Neural cell (in vitro differentiated cells): Measurements from ENCODE around the gene ARRB1. TPM values are rescaled to one million over a fixed set of nuclear protein-coding genes. Genes with fewer than 3 reads are reported as not detected.
A peak's percentile ranks its signal among the peaks of the same experiment; 100 is the strongest.

Experiments
- H2AFZ ChIP-seq: fragments of 200-600, 300-800 bp; sonication (generic), shearing (Covaris generic); 2 replicates; pipeline ENCODE4 v1.6.0; 2014; ENCODE audit warnings: low read depth, mild to moderate bottlenecking, antibody characterized with exemption, low read length, moderate library complexity
- H3F3A ChIP-seq: fragments of 200-600 bp; shearing (Covaris generic); 2 replicates; pipeline ENCODE4 v1.6.1; 2016; ENCODE audit warnings: mild to moderate bottlenecking, moderate library complexity, mixed read lengths, antibody characterized with exemption, low read length; ENCODE audit not compliant: insufficient read depth, poor library complexity, severe bottlenecking
- H3K27ac ChIP-seq: fragments of 200-600, 300-800 bp; sonication (generic), shearing (Covaris generic); 2 replicates; pipeline ENCODE4 v1.5.1; 2014; ENCODE audit warnings: mild to moderate bottlenecking, low read length, moderate library complexity
- H3K27me3 ChIP-seq: fragments of 300-800, 200-600 bp; sonication (generic), shearing (Covaris generic); 2 replicates; pipeline ENCODE4 v1.6.0; 2014; ENCODE audit warnings: mild to moderate bottlenecking, low read depth, low read length, moderate library complexity; ENCODE audit not compliant: insufficient read depth
- H3K36me3 ChIP-seq: fragments of 300-800, 200-600 bp; sonication (generic), shearing (Covaris generic); 2 replicates; pipeline ENCODE4 v1.5.1; 2014; ENCODE audit warnings: mild to moderate bottlenecking, antibody characterized with exemption, low read length, moderate library complexity; ENCODE audit not compliant: insufficient read depth
- H3K4me2 ChIP-seq: fragments of 300-800, 200-600 bp; sonication (generic), shearing (Covaris generic); 2 replicates; pipeline ENCODE4 v1.6.0; 2014; ENCODE audit warnings: mild to moderate bottlenecking, low read length
- H3K4me3 ChIP-seq: fragments of 300-800, 200-600 bp; sonication (generic), shearing (Covaris generic); 2 replicates; pipeline ENCODE4 v1.5.1; 2014; ENCODE audit warnings: mild to moderate bottlenecking, low read length, moderate library complexity
- H3K79me2 ChIP-seq: fragments of 200-600 bp; shearing (Covaris generic); replicated peaks from 2 replicates; pipeline ENCODE4 v1.6.0; 2014; ENCODE audit warnings: mild to moderate bottlenecking, low read length, moderate library complexity; ENCODE audit not compliant: insufficient read depth
- H3K9ac ChIP-seq: fragments of 300-800, 200-600 bp; sonication (generic), shearing (Covaris generic); 2 replicates; pipeline ENCODE4 v1.6.1; 2016; ENCODE audit warnings: mild to moderate bottlenecking, low read length, mixed read lengths
- H3K9me2 ChIP-seq: fragments of 200-600 bp; shearing (Covaris generic); 2 replicates; pipeline ENCODE4 v1.6.1; 2016; ENCODE audit warnings: mild to moderate bottlenecking, low read length, mixed read lengths; ENCODE audit not compliant: insufficient read depth
- H3K9me3 ChIP-seq: fragments of 200-600, 300-800 bp; sonication (generic), shearing (Covaris generic); 2 replicates; pipeline ENCODE4 v1.6.1; 2016; ENCODE audit warnings: mild to moderate bottlenecking, mixed run types, low read length, moderate library complexity, mixed read lengths
- H4K20me1 ChIP-seq: fragments of 200-600 bp; shearing (Covaris generic); 2 replicates; pipeline ENCODE4 v1.6.1; 2016; ENCODE audit warnings: mild to moderate bottlenecking, mixed run types; ENCODE audit not compliant: insufficient read depth
- EZH2 ChIP-seq: fragments of 200-600, 300-800 bp; shearing (Covaris generic), sonication (generic); IDR thresholded peaks from 2 replicates; pipeline ENCODE4 v1.6.1; 2014; ENCODE audit warnings: antibody characterized with exemption, low read length, borderline replicate concordance, mild to moderate bottlenecking; ENCODE audit not compliant: insufficient read depth, poor library complexity, severe bottlenecking
- polyA plus RNA-seq: library from polyadenylated mRNA; depleted of rRNA; stranded (reverse); fragments of >200 nt; gene quantifications from 2 replicates; pipeline ENCODE4 v1.2.3, GENCODE V29; 2014
- small RNA-seq, 3 experiments: library from RNA; depleted of rRNA; stranded (forward); fragments of <200 nt; gene quantifications; one replicate each; pipeline ENCODE3, GENCODE V24; 2012
- TF ChIP-seq, protein P1 (sequence below): IDR thresholded peaks from 2 replicates; pipeline ENCODE4 v1.6.1; 2012; ENCODE audit warnings: borderline replicate concordance

The ARRB1 gene
- polyA plus RNA-seq, 1 donor from 2014 or later: 5.7 TPM

DNA sequence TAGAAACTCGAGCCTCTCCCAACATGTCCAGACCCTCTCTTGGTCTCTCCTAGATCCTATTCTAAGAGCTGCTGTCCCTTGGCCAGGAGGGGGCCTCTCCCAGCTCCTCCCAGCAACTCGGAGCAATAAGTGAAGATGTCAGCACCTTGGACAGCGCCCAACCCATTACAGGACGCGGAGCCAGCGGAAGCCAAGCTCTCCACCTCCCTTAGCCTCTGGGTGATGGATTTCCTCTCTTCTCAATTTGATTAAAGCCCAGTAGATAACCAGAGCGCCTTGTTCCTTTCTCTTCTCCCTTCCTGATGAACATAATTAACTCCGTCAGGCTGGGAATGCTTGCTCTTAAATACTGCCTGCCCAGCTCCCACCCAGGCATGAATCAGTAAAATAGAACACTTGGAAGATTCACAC, 137.0 kb downstream of the ARRB1 start:
- no peaks in the 10 kb centered on the region for H3F3A ChIP-seq
- no peaks in the 10 kb centered on the region for H3K9me3 ChIP-seq
- TF ChIP-seq, protein P1, sequence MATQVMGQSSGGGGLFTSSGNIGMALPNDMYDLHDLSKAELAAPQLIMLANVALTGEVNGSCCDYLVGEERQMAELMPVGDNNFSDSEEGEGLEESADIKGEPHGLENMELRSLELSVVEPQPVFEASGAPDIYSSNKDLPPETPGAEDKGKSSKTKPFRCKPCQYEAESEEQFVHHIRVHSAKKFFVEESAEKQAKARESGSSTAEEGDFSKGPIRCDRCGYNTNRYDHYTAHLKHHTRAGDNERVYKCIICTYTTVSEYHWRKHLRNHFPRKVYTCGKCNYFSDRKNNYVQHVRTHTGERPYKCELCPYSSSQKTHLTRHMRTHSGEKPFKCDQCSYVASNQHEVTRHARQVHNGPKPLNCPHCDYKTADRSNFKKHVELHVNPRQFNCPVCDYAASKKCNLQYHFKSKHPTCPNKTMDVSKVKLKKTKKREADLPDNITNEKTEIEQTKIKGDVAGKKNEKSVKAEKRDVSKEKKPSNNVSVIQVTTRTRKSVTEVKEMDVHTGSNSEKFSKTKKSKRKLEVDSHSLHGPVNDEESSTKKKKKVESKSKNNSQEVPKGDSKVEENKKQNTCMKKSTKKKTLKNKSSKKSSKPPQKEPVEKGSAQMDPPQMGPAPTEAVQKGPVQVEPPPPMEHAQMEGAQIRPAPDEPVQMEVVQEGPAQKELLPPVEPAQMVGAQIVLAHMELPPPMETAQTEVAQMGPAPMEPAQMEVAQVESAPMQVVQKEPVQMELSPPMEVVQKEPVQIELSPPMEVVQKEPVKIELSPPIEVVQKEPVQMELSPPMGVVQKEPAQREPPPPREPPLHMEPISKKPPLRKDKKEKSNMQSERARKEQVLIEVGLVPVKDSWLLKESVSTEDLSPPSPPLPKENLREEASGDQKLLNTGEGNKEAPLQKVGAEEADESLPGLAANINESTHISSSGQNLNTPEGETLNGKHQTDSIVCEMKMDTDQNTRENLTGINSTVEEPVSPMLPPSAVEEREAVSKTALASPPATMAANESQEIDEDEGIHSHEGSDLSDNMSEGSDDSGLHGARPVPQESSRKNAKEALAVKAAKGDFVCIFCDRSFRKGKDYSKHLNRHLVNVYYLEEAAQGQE: peak; percentile 81
- no peak for TF ChIP-seq EZH2
- no peak overlapping the region for H2AFZ ChIP-seq
- no peaks in the 10 kb centered on the region for H3K79me2 ChIP-seq
- no peak overlapping the region for H3K4me3 ChIP-seq
- no peaks in the 10 kb centered on the region for H3K9me2 ChIP-seq
- no peak overlapping the region for H3K27ac ChIP-seq
- peaks cover 5% of the 10 kb centered on the region for H3K27me3 ChIP-seq
- H3K9ac ChIP-seq: no peak overlapping the region
- H3K4me2 ChIP-seq: no peak overlapping the region
- H4K20me1 ChIP-seq: no peaks in the 10 kb centered on the region
- no peaks in the 10 kb centered on the region for H3K36me3 ChIP-seq

Small RNA genes lying within 50 kb of the gene (small RNA-seq; reads per million reads assigned to genes)
- gene MIR326 (12.2 to 15.2 (median 14.3) reads per million in 3 experiments), gene SNORD15A (0 reads per million in 3 experiments)

Other genes starting within 250 kb of the ARRB1 start
- not detected in 2 replicates for gene SLCO2B1, start 200.6 kb downstream of the ARRB1 start, polyA plus RNA-seq
- not detected in 2 replicates for gene TPBGL, start 110.9 kb downstream of the ARRB1 start, polyA plus RNA-seq
- gene RPS3, start 47.9 kb upstream of the ARRB1 start, polyA plus RNA-seq: 1,292 and 1,440 TPM in 2 replicates
- gene KLHL35, start 81.5 kb upstream of the ARRB1 start, polyA plus RNA-seq: 11.8 and 17.0 TPM in 2 replicates
- 19.2 and 32.3 TPM in 2 replicates for gene GDPD5, start 174.3 kb upstream of the ARRB1 start, polyA plus RNA-seq
- gene SERPINH1, start 210.6 kb upstream of the ARRB1 start, polyA plus RNA-seq: 16.1 and 17.0 TPM in 2 replicates